Hepatocyte (in vitro differentiated cells): ENCODE measurements around the gene ASB9. TPM values are rescaled to one million over a fixed set of nuclear protein-coding genes. Genes with fewer than 3 reads are reported as not detected.
A peak's percentile ranks its signal among the peaks of the same experiment; 100 is the strongest.

Source experiments
- DNase-seq: peaks from one replicate; pipeline ENCODE4 v3.0.0-alpha.2; 2016; ENCODE audit warnings: low spot score
- H2AFZ ChIP-seq: fragments of 200-600 bp; sonication (generic); 2 replicates; pipeline ENCODE4 v1.6.0; 2016; ENCODE audit warnings: antibody characterized with exemption, mild to moderate bottlenecking
- H3K27ac ChIP-seq: fragments of 200-600 bp; sonication (generic); 2 replicates; pipeline ENCODE4 v1.5.1; 2016; ENCODE audit warnings: mild to moderate bottlenecking
- H3K27me3 ChIP-seq: fragments of 200-600 bp; sonication (generic); 2 replicates; pipeline ENCODE4 v1.6.1; 2016
- H3K36me3 ChIP-seq: fragments of 200-600 bp; sonication (generic); replicated peaks from 2 replicates; pipeline ENCODE4 v1.5.1; 2016; ENCODE audit warnings: low read depth; ENCODE audit not compliant: insufficient read depth
- H3K4me1 ChIP-seq: fragments of 200-600 bp; sonication (generic); 2 replicates; pipeline ENCODE4 v1.5.1; 2016; ENCODE audit warnings: mild to moderate bottlenecking, moderate library complexity; ENCODE audit not compliant: insufficient read depth
- H3K4me2 ChIP-seq: fragments of 200-600 bp; sonication (generic); 2 replicates; pipeline ENCODE4 v1.6.0; 2016
- H3K4me3 ChIP-seq: fragments of 200-600 bp; sonication (generic); 2 replicates; pipeline ENCODE4 v1.5.1; 2016; ENCODE audit warnings: mild to moderate bottlenecking
- H3K79me2 ChIP-seq: fragments of 200-600 bp; sonication (generic); 2 replicates; pipeline ENCODE4 v1.6.0; 2017; ENCODE audit warnings: mild to moderate bottlenecking
- H3K9me2 ChIP-seq: fragments of 200-600 bp; sonication (generic); replicated peaks from 2 replicates; pipeline ENCODE4 v1.6.0; 2017; ENCODE audit warnings: mild to moderate bottlenecking; ENCODE audit not compliant: insufficient read depth
- H3K9me3 ChIP-seq: fragments of 200-600 bp; sonication (generic); 2 replicates; pipeline ENCODE4 v1.5.1; 2016; ENCODE audit warnings: low read depth, mild to moderate bottlenecking
- H4K20me1 ChIP-seq: fragments of 200-600 bp; sonication (generic); 2 replicates; pipeline ENCODE4 v1.6.0; 2016; ENCODE audit warnings: mild to moderate bottlenecking; ENCODE audit not compliant: insufficient read depth, poor library complexity, severe bottlenecking
- EZH2 ChIP-seq: fragments of 200-600 bp; sonication (generic); IDR thresholded peaks from 2 replicates; pipeline ENCODE4 v1.6.1; 2016; ENCODE audit warnings: antibody characterized with exemption, mild to moderate bottlenecking, borderline replicate concordance
- EZH2phosphoT487 ChIP-seq: fragments of 200-600 bp; sonication (generic); IDR thresholded peaks from one replicate; pipeline ENCODE4 v1.6.1; 2018; ENCODE audit warnings: antibody characterized with exemption, mild to moderate bottlenecking, low read depth, moderate library complexity; ENCODE audit not compliant: unreplicated experiment, severe bottlenecking
- WGBS: methylation state at CpG from one replicate; pipeline ENCODE4 v1.1.6; 2016; ENCODE audit warnings: low lambda C conversion rate; ENCODE audit errors: missing lambda C conversion rate; 5-methylcytosine and 5-hydroxymethylcytosine counted together
- polyA plus RNA-seq: library from polyadenylated mRNA; unstranded; fragments of >200 nt; fragmentation: Nextera tagmentation; extraction: Ambion mirVana; gene quantifications from 2 replicates; pipeline ENCODE4 v1.2.1, GENCODE V29; 2016
- total RNA-seq: library from RNA; depleted of rRNA; stranded (reverse); fragments of >200 nt; gene quantifications from 2 replicates; pipeline ENCODE4 v1.2.3, GENCODE V29; 2014
- TF ChIP-seq, protein P1 (sequence below): fragments of 200-600 bp; sonication (generic); IDR thresholded peaks from 2 replicates; pipeline ENCODE4 v1.5.1; 2016; ENCODE audit warnings: antibody characterized with exemption, mild to moderate bottlenecking; ENCODE audit not compliant: poor library complexity

Gene ASB9
- total and polyA plus RNA-seq, 2 experiments from 2014 or later = 4.7 to 6.0 TPM

DNA sequence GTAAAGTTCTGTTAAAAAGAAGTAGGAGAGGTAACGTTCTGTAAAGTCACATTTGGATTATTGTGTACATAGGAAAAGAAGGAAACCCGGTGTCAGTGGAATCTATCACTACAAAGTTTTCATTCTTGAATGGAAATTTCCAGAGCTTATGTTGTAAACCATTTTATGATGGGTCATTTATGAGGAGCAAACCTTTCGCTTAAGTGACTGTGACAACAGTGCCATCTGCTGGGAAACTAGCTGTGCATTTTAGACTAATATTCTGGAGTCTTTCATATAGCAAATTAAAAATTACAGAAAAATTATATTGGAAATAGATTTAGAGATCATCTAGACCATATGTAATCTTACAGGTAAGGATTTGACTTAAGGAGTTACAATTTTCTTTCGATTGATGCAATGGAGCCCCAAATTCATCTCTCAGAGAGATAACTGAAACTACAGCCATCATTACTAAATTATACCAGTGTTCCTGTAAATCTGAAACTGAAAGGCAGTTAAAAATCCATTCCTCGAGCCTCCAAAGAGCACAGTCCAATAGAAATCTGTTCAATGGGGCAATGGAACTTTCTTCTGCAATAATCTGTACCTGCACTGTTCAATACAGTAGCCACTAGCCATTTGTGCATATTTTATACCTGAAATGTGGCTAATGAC is 26.9 kb downstream of the ASB9 start:
- H3K9me3 ChIP-seq = no peaks in the 10 kb centered on the region
- H3K4me1 ChIP-seq = no peaks in the 10 kb centered on the region
- no peaks in the 10 kb centered on the region for H3K79me2 ChIP-seq
- H4K20me1 ChIP-seq = no peaks in the 10 kb centered on the region
- no peaks in the 10 kb centered on the region for H3K36me3 ChIP-seq
- H3K27me3 ChIP-seq = no peaks in the 10 kb centered on the region
- WGBS = 29% methylated on average over 5 of the region's 5 CpGs
- no peak overlapping the region for H3K4me2 ChIP-seq
- peak; percentile 69 for DNase-seq
- H2AFZ ChIP-seq = no peak overlapping the region
- no peak overlapping the region for H3K4me3 ChIP-seq
- H3K9me2 ChIP-seq = no peaks in the 10 kb centered on the region
- TF ChIP-seq, protein P1, sequence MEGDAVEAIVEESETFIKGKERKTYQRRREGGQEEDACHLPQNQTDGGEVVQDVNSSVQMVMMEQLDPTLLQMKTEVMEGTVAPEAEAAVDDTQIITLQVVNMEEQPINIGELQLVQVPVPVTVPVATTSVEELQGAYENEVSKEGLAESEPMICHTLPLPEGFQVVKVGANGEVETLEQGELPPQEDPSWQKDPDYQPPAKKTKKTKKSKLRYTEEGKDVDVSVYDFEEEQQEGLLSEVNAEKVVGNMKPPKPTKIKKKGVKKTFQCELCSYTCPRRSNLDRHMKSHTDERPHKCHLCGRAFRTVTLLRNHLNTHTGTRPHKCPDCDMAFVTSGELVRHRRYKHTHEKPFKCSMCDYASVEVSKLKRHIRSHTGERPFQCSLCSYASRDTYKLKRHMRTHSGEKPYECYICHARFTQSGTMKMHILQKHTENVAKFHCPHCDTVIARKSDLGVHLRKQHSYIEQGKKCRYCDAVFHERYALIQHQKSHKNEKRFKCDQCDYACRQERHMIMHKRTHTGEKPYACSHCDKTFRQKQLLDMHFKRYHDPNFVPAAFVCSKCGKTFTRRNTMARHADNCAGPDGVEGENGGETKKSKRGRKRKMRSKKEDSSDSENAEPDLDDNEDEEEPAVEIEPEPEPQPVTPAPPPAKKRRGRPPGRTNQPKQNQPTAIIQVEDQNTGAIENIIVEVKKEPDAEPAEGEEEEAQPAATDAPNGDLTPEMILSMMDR = peak; percentile 64
- no peak for TF ChIP-seq EZH2
- H3K27ac ChIP-seq = no peak overlapping the region

DNA sequence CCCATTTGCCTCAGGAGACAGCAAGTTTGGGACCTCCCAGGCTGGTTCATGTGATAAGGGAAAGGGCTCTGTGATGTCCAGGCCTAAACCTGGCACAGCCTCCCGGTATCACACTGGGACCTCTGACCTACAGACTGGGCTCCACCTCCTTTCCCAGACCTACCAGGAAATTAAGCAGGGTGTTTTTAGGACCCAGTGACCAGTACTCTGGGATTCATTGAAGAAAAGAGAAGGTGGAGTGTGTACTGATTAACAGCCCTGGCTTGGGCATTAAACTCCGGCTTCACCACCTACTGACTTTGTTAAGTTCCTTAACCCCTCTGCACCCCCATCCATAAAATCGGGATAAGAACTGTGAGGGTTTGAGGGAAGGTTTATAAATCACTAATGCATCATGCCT is 28.6 kb downstream of the ASB9 start:
- Histone ChIP-seq H3K27me3 (no peaks in the 10 kb centered on the region), H3K9me3 (no peaks in the 10 kb centered on the region), H3K4me3 (no peak overlapping the region), H3K79me2 (no peaks in the 10 kb centered on the region), H3K4me1 (no peaks in the 10 kb centered on the region), H3K9me2 (no peaks in the 10 kb centered on the region), H3K27ac (no peak overlapping the region), H3K36me3 (no peaks in the 10 kb centered on the region), H2AFZ (no peak overlapping the region), H3K4me2 (no peak overlapping the region), H4K20me1 (no peaks in the 10 kb centered on the region)
- no peak for DNase-seq
- 49% methylated on average over 3 of the region's 3 CpGs for WGBS
- TF ChIP-seq, protein P1 = no peak
- TF ChIP-seq EZH2phosphoT487 = no peak
- TF ChIP-seq EZH2 = no peak

DNA sequence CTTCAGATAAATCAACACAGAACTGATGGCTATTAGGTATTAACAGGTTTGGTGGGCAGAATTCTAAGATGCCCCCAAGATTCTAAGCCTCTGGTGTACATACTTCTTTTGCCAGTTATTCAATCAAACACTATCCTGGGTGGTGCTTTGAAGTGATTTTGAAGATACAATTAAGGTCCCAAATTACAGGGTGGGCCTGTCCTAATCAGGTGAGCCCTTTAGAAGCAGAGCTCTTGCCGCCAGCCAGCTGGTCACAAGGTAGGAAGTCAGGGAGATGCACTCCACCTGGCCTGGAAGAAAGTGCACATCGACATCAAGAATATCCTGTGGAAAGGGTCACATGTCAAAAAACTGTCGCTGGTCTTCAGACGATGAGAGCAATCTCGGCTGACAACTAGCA is 29.5 kb downstream of the ASB9 start:
- Histone ChIP-seq H3K4me2 (no peak overlapping the region), H3K9me2 (no peaks in the 10 kb centered on the region), H3K9me3 (no peaks in the 10 kb centered on the region), H3K4me3 (no peak overlapping the region), H3K79me2 (no peaks in the 10 kb centered on the region), H3K36me3 (no peaks in the 10 kb centered on the region), H3K4me1 (no peaks in the 10 kb centered on the region), H2AFZ (no peak overlapping the region), H3K27ac (no peak overlapping the region), H3K27me3 (no peaks in the 10 kb centered on the region), H4K20me1 (no peaks in the 10 kb centered on the region)
- no peak for TF ChIP-seq EZH2phosphoT487
- TF ChIP-seq, protein P1 = no peak
- no peak for TF ChIP-seq EZH2
- DNase-seq = no peak
- WGBS = 85% methylated on average over 5 of the region's 5 CpGs

- no peak overlapping the region for H3K4me3 ChIP-seq
- no peaks in the 10 kb centered on the region for H3K9me2 ChIP-seq
- H3K4me2 ChIP-seq = no peak overlapping the region
- no peaks in the 10 kb centered on the region for H4K20me1 ChIP-seq
- DNase-seq = no peak
- TF ChIP-seq EZH2phosphoT487 = no peak
- TF ChIP-seq EZH2 = no peak
- TF ChIP-seq, protein P1 = no peak
- H3K27me3 ChIP-seq = no peaks in the 10 kb centered on the region
- no peaks in the 10 kb centered on the region for H3K9me3 ChIP-seq
- H3K27ac ChIP-seq = no peak overlapping the region
- H3K79me2 ChIP-seq = no peaks in the 10 kb centered on the region
- 80% methylated on average over 3 of the region's 3 CpGs for WGBS
- no peak overlapping the region for H2AFZ ChIP-seq
- H3K36me3 ChIP-seq = no peaks in the 10 kb centered on the region
- no peaks in the 10 kb centered on the region for H3K4me1 ChIP-seq
These were observed 33.7 kb downstream of the ASB9 start for GRCh38 chrX:15236146-15236545.
